GM20431 (cell line): Measurements from ENCODE around the gene TUBAL3.

Source experiments
- in situ Hi-C: fragments of 300-500 bp; cut with MseI, MboI; formaldehyde crosslinking; loops from one replicate; pipeline ENCODE4 v1.15.0; 2020; ENCODE audit warnings: low sequenced_read_pairs; ENCODE audit not compliant: unreplicated experiment

TUBAL3 gene

DNA sequence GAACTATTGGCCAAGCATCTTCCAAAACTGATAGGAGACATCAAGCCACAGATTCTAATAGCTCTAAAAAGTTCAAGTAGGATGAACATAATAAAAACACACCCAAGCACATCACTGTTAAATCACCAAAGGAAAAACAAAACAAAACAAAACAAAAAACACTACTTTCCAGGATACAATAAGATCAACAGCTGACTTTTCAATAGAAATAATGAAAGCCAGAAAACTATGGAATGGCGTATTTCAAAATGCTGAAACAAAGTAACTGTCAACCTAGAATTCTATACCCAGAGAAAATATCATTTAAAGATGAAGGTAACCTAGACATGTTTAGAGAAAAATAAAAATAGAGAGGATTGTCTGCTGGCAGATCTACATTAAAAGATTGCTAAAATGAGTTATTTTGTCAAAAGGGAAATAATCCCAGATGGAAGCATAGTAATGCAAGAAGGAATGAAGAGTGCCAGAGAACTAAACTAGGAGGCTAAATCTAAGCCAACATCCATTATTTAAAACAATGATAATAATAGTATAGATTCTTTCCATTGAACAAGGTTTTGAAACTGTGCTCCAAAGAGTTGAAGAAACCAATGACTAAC is 13.9 kb downstream of the TUBAL3 start:
- in situ Hi-C loops, result loop anchor here (25.0 kb wide), 1 partner anchor 553 kb away; the partner anchor contains the start of gene AKR1E2

DNA sequence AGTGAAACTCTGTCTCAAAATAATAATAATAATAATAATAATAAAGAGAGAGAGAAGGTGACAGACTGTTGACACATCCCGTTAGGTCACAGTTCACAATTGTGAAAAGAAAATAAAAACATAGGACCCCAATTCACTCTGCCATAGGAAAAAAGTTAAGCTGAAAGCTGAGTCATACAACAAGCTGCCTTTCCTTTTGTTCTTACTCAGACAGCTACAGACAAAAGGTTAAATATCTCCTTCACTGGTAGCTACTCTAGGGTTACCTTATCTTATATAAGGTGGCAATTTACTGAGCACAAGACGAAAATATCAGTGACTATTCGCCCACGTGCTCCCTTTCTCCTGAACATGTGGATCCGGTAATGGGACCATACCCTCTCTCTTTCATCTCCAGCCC is 17.5 kb downstream of the TUBAL3 start:
- in situ Hi-C loops, result loop anchor here (25.0 kb wide), 1 partner anchor 550 kb away; the partner anchor contains the start of gene AKR1E2

DNA sequence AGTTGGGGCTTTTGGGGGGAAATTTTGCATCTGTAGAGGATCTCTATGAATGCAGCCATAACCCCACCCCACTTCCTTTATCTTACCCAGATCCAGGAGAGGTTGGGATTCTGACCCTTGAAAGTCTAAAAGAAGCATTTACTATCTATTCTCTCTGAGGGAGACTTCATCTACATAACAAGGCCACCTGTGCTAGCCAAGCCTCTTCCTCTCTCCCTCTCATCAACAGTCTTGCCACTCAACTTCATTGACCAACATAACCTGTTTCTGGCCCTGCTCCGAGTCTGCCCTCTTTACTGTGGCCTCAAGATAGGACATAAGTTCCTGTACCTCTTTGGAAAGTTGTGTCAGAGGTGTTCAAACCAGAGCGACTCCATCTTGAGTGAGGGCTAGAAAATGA is 19.4 kb downstream of the TUBAL3 start:
- in situ Hi-C loops, result loop anchor here (25.0 kb wide), 1 partner anchor 548 kb away; the partner anchor contains the start of gene AKR1E2

DNA sequence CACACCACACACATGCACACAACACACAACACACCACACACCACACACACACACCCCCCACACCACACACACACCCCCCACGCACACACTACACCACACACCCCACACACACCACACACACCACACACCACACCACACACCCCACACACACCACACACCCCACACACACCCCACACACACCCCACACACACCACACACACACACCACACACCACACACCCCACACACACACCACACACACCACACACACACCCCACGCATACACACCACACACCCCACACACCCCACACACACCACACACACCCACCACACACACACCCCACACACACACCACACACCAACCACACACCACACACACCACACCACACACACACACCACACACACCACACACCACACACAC is 23.4 kb downstream of the TUBAL3 start:
- in situ Hi-C loops, result loop anchor here (25.0 kb wide), 1 partner anchor 544 kb away; the partner anchor contains the start of gene AKR1E2

DNA sequence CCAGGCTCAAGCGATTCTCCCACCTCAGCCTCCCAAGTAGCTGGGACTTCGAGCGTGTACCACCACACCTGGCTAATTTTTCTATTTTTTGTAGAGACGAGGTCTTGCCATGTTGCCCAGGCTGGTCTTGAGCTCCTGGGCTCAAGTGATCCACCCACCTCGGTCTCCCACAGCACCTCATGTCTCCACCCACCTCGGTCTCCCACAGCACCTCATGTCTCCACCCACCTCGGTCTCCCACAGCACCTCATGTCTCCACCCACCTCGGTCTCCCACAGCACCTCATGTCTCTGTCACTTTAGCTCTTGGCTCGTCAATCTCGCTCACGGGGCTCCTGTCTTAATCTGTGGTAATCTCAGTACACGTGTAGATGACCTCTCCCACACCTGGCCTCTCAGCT is 24.2 kb downstream of the TUBAL3 start:
- in situ Hi-C loops, result loop anchor here (25.0 kb wide), 1 partner anchor 543 kb away; the partner anchor contains the start of gene AKR1E2

DNA sequence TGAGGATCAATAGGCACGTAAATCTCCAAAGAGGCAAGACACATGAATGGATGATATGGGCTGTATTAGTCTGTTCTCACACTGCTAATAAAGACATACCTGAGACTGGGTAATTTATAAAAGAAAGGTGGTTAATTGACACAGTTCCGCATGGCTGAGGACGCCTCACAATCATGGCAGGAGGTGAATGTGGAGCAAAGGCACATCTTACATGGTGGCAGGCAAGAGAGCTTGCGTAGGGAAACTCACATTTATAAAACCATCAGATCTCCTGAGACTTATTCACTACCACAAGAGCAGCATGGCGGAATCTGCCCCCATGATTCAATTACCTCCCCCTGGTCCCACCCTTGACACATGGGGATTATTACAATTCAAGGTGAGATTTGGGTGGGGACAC is 25.4 kb downstream of the TUBAL3 start:
- in situ Hi-C loops, result loop anchor here (25.0 kb wide), 1 partner anchor 542 kb away; the partner anchor contains the start of gene AKR1E2

DNA sequence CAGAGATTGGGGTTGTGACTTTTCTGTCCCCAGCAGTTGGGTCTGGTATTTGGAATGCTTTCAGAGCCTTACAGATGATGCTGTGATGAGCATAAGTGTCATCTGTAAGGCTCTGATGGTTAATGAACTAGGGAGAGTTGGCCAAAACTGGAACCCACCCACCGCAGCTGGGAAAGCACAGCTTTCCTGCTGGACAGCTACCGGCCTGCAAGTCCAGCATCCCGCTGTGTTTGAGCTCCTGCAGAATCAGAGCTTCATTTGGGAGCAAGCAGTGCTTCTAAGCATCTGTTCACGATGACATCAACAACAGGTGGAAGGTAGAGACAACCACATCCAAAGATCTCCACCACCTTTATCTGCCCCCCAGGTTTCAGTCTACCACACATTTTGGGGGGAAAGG is 28.2 kb downstream of the TUBAL3 start:
- in situ Hi-C loops, result loop anchor here (25.0 kb wide), 1 partner anchor 539 kb away; the partner anchor contains the start of gene AKR1E2

DNA sequence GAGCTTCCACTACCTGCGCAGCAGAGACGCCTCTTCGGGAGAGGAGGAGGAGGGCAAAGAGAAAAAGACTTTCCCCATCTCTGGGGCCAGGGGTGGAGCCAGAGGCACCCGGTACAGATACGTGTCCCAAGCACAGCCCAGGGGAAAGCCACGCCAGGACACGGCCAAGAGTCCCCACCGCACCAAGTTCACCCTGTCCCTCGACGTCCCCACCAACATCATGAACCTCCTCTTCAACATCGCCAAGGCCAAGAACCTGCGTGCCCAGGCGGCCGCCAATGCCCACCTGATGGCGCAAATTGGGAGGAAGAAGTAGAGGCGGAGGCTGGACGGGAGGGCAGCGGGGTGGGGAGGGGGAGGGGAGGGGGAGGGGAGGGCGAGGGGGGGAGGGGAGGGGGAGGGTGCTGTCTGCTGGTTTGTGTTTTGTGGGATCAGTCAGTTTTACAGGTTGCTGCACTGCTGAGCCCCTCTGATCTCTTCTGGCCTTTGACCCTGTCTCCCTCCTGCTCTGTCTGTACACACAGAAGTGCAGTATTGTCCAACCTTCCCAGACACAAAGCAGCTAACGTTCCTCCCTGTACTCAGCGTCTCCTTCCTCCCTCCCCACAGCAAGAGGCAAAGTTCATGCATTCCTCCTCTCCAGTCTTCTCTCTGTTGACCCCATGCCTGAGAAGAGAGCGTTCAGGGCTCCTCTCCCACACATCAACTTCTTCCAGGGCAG is 30.6 kb downstream of the TUBAL3 start:
- in situ Hi-C loops, result no loop called here

DNA sequence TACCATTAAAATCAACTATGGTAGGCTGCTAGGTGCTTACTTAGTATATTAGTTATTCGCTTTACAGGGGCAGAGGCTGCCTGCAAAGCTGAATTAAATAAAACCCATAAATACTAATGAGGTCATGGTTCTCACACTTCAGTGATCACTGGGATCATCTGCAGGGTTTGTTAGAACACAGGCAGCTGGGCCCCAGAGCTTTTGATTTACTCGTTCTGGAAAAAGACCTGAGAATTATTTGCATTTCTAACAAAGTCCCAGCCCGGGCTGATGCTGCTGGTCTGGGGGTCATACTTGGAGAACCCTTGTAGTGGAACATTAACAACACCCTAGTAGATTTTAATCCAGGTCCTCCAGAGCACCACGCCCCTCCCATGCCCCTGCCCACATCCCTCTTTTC is 31.3 kb downstream of the TUBAL3 start:
- in situ Hi-C loops, result no loop called here

DNA sequence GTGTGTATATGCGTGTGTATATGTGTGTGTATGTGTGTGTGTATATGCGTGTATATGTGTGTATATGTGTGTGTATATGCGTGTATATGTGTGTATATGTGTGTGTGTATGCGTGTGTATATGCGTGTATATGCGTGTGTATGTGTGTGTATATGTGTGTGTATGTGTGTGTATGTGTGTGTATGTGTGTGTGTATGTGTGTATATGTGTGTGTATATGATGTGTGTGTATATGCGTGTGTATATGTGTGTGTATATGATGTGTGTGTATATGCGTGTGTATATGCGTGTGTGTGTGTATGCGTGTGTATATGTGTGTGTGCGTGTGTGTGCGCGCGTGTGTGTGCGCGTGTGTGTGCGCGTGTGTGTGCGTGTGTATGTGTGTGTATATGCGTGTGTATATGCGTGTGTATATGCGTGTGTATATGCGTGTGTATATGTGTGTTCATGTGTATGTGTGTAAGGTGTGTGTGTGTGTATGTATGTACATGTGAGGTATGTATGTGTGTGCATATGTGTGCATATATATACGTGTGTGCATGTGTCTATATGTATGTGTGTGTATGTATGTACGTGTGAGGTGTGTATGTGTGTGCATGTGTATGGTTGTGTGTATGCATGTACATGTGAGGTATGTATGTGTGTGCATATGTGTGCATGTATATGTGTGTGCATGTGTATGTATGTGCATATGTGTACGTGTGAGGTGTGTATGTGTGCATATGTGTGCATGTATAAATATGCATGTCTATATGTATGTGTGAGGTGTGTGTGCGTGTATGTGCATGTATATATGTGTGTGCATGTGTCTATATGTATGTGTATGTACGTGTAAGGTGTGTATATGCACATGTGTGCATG is 33.9 kb downstream of the TUBAL3 start:
- in situ Hi-C loops, result no loop called here

DNA sequence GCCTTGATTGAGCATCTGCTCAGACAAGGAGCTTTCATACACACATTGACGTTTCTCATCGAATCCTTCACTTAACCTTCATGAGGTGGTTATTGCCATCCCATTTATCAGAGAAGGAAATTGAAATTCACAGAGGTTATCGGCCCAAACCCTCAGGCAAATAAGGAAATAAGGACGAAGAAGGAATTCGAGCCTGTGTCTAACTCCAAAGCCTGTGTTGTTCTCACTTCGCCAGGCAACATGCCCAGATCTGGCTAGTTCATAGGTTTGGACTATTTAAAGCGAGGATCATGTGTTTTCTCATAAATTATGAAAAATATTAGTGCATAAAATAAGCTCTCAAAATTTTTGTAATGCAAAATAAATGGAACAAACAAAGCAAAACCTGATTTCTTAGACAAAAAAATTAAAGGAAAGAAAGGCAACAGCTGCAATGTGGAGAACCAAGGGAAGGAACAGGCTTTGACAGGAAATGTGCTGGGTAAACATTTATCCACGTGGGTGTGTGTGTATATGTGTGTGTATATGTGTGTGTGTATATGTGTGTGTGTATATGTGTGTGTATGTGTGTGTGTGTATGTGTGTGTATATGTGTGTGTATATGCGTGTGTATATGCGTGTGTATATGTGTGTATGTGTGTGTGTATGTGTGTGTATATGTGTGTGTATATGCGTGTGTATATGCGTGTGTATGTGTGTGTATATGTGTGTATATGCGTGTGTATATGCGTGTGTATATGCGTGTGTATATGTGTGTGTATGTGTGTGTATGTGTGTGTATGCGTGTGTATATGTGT is 35.1 kb downstream of the TUBAL3 start:
- in situ Hi-C loops, result no loop called here

DNA sequence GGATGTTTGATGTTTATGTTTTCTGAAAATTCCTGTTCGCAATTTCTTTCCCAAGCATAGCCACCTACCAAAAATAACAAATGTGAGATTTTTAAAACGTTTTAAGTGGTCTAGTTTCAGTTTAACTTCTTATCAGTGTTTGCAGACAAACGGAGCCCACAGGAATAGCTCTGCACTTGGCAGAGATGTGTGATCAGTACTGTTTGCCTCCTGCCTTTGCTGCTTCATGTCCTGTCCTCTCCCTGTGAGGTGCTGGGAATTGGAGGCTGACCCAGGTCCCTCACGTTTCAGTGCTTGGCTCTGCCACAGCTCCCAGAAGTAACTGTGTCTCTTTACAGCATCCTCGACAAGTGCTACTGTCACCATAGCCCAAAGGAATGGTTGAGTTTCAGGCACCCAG is 38.7 kb downstream of the TUBAL3 start:
- in situ Hi-C loops, result no loop called here

DNA sequence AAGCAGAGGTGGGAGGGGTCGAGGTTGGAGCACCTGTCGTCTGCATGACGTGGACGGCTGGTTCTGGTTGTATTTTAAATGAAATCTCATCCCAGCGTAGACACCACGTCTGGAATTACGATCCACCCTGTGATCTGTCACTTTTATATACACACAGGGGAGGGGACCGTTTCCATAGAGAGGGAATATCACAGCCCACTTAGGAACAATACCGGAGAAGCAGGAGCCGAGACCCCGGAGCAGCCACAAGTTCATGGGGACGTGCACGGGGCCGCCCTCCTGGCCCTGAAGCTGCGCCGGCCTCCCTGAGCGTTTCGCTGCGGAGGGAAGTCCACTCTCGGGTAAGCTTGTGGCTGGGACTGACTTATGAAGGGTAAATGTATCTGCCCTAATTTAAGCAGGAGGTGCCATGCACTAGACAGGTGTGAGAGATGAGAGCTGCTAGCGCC is 39.7 kb downstream of the TUBAL3 start, which contains the start of gene UCN3:
TSS of gene UCN3 (plus strand) at position 77 of the 449 bp plus-strand sequence. CDS start 8,755 bp downstream, outside the sequence.
- in situ Hi-C loops, result no loop called here

DNA sequence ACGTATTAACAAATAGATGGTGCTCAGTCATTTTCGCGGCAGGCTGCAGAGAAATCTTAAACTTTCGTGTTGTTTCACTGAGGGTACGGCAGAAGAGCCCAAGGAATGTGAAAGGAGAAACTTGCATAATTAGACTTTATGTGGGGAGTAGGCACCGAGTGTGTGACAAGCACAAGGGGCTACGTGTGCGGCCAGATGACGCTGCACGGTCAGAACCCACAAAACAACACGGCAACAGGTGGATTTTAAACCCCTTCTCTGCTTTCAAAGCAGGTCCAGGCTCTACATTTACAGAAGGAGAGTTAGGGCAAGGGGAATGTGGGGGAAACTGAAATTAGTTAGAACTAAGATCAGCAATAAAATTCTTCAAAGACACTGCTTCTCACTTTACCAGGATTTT is 40.3 kb downstream of the TUBAL3 start:
- in situ Hi-C loops, result no loop called here

DNA sequence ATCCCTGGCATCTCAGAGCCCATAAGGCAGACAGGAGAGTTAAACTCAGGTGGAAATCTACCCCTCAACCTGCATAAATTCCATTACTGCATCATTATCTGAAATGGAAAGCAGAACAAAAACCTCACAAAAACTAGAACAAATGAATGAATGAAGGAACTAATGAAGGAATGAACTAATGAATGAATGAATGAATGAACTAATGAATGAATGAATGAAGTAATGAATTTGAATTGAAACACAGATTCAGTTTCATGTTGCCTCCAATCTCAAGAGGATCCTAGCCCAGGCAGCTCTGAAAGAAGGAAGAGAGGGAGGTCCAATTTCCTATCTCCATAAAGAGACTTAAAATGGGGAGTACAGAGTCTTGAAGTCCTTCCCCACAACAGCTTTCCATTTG is 41.8 kb downstream of the TUBAL3 start:
- in situ Hi-C loops, result no loop called here

DNA sequence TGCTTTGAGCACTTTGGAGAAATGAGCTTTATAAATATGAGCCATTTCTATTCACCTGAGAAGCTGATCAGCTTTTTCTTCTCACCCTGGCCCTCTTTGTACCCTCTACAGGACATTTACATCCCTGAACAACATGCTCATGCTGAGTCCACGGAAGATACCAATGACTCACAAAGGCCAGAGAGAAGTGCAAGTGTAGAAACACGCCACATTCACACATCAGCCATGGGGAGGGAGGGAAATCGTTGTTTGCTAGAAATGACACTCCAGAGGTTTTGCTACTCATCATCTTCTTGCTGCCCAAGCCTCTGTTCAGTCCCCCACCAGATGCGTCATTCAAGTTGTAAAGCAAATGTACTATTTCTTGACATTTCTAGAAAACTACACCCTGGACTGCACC is 42.7 kb downstream of the TUBAL3 start:
- in situ Hi-C loops, result no loop called here

DNA sequence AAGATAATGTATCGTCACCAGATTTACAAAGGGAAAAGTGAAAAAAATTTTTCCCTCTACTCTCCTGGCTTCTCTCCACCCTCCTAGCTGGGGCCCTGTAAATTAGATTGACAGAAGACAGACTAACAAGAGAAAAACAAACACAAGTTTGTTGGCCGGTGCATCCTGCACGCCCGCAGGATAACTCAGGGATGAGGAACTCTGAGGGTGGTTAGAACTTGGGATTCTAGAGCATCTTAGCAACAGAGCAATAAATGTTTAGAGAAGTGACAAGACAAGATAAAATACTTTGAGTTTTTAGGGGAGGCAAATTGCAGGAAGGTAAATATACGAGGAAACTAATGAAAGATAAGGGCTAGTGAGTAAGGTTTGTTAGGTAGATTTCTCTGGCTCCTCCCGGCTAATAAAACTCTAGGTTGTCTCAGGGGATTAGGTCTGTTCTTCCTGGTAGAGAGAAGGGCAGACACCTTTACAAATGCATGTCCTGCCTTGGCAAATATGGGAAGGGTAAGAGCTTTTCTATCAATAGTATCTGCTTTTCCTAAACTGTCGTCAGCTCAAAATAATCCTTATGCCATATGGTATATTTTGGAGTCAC is 44.2 kb downstream of the TUBAL3 start:
- in situ Hi-C loops, result no loop called here

DNA sequence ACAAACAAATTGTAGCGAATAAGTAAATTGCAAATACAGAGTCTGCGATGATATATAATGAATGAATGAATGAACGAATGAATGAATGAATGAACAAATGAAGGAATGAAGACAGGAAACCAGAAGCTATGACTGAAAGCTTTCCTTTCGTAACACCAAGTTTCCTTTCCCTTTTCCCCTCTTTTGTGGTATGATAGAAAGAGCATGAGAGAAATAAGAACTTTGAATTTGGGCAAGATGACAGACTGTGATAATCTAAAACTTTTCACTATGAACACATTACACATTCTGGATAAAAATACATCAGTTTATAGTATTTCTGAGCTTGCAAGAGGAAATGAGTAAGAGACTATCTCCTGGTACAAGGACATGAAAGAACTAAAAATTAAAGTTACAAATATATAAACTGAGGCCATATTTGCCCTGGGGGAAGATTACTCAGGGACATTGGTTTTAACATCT is 48.3 kb downstream of the TUBAL3 start:
- in situ Hi-C loops, result no loop called here
